ENCODE measurements around the gene TAP1.
"Not testable (repeated sequence)": the region's sequence is repeated elsewhere in the genome, so short reads cannot be mapped to it uniquely, and the experiment has no call there.

TAP1 gene

GRCh38 chr6:32839356-32839755 is 14.1 kb downstream of the TAP1 start:
- DNase-seq, result no peak

GRCh38 chr6:32838114-32838958 is 15.2 kb downstream of the TAP1 start, which contains the start of gene TAP2:
Gene TAP2, minus strand, starts transcription at chr6:32838739. Its CDS starts 506 bp downstream, at chr6:32838233.
- DNase-seq, result peak; percentile 93 to 98 (median 97)

- DNase-seq, result no peak
Observed at GRCh38 chr6:32837651-32838113, 15.8 kb downstream of the TAP1 start.

- DNase-seq, result no peak
Observed at GRCh38 chr6:32836873-32837272, 16.6 kb downstream of the TAP1 start.

GRCh38 chr6:32835167-32835893 is 18.2 kb downstream of the TAP1 start:
- DNase-seq, result no peak

GRCh38 chr6:32833664-32834063 is 19.8 kb downstream of the TAP1 start:
- DNase-seq, result no peak

GRCh38 chr6:32832535-32832934 is 21.0 kb downstream of the TAP1 start:
- DNase-seq, result no peak

- DNase-seq, result no peak
Observed at GRCh38 chr6:32830936-32831335, 22.6 kb downstream of the TAP1 start.

- DNase-seq, result no peak
Observed at GRCh38 chr6:32830017-32830416, 23.5 kb downstream of the TAP1 start.

- no peak for DNase-seq
Observed at GRCh38 chr6:32829495-32829894, 24.0 kb downstream of the TAP1 start.

- DNase-seq, result no peak
Observed at GRCh38 chr6:32827025-32827424, 26.5 kb downstream of the TAP1 start.

GRCh38 chr6:32825966-32826365 is 27.5 kb downstream of the TAP1 start:
- no peak for DNase-seq

- no peak for DNase-seq
Observed at GRCh38 chr6:32819729-32820128, 33.8 kb downstream of the TAP1 start.

GRCh38 chr6:32818867-32819266 is 34.6 kb downstream of the TAP1 start:
- DNase-seq, result no peak

- DNase-seq, result peak in 1 of 5 experiments; percentile 59
Observed at GRCh38 chr6:32816746-32817204, 36.7 kb downstream of the TAP1 start, which contains the start of gene HLA-DOB. Gene HLA-DOB, minus strand, starts transcription at chr6:32817002. Its CDS starts 51 bp downstream, at chr6:32816951.

GRCh38 chr6:32815996-32816395 is 37.5 kb downstream of the TAP1 start:
- DNase-seq, result no peak

GRCh38 chr6:32815115-32815514 is 38.4 kb downstream of the TAP1 start:
- no peak for DNase-seq

GRCh38 chr6:32814145-32814544 is 39.4 kb downstream of the TAP1 start:
- DNase-seq, result no peak

GRCh38 chr6:32809171-32809570 is 44.3 kb downstream of the TAP1 start:
- DNase-seq, result no peak

- DNase-seq, result peak in 1 of 5 experiments; percentile 17
Observed at GRCh38 chr6:32807020-32807580, 46.4 kb downstream of the TAP1 start.

GRCh38 chr6:32805404-32805803 is 48.1 kb downstream of the TAP1 start:
- not testable (repeated sequence) for DNase-seq

- DNase-seq, result no peak
Observed at GRCh38 chr6:32803416-32803815, 50.1 kb downstream of the TAP1 start.

GRCh38 chr6:32799740-32800139 is 53.8 kb downstream of the TAP1 start:
- no peak for DNase-seq

All from T-helper 2 cell (primary cell).